Smooth muscle cell of the pulmonary artery (primary cell): ENCODE data around the gene BET1L. TPM values are rescaled to one million over a fixed set of nuclear protein-coding genes. Genes with fewer than 3 reads are reported as not detected.

ENCODE experiments used
- total RNA-seq: library from RNA; depleted of rRNA; stranded (reverse); fragments of >200 nt; gene quantifications from 2 replicates; pipeline ENCODE4 v1.2.3, GENCODE V29; 2014

Gene BET1L
- total RNA-seq: 34.9 and 44.1 TPM in 2 replicates

GRCh38 chr11:207208-207862 lies at the start of gene BET1L, which contains the start of gene RIC8A:
TSS of gene BET1L (minus strand) at chr11:207399. CDS start at chr11:207321, 78 bp downstream.
TSS of gene RIC8A (plus strand) at chr11:207708. CDS start at chr11:208855, 1,147 bp downstream.

GRCh38 chr11:236774-237767 lies 29.9 kb upstream of the BET1L start, which contains the start of gene PSMD13:
TSS of gene PSMD13 (plus strand) at chr11:236976. CDS start at chr11:237050, 74 bp downstream.

DNA sequence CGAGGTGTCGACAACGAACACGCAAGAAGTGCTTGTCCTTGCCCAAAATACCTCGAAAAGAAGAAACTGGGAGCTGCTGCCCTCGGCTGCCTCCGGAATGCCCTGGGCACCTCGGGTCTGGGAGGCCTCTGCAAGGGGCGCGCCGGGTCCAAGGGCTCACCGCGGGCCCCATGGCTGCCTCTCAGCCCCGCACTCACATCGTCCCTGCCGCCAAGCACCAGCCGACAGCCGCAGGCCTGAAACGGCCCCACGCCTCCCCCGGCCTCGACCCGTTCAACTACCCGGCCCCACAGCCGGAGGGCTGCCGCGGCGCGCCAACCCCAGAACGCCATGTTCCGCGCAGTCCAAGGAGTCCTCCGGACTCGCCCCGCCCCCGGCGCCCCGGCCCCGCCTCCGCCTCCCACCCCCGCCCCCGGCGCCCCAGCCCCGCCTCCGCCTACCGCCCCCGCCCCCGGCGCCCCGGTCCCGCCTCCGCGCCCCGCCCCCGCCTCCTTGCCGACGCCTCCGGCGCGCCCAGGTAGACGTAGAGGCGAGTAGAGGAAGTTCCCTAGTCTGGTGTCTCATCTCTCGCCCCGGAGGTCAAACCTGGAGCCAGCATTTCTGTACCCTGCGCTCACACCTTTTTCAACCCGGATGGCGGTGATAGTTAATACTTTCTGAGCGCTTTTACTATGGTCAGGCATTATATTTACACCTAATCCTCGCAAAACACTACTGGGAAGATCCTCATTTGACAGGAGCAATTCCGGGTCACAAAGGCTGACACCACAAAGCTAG lies 29.0 kb upstream of the BET1L start, which contains the start of gene SIRT3:
Gene SIRT3, minus strand, starts transcription at position 346 of the 777 bp plus-strand sequence. Its CDS starts 14 bp downstream, at position 332.

GRCh38 chr11:192674-193128 lies 14.5 kb downstream of the BET1L start, which contains the start of gene SCGB1C1:
TSS of gene SCGB1C1 (plus strand) at chr11:193078. CDS start at chr11:193100, 22 bp downstream.

Other genes starting within 250 kb of the BET1L start
- not detected in 2 replicates for gene SCGB1C1, start 14.3 kb downstream of the BET1L start, total RNA-seq
- 194 and 250 TPM in 2 replicates for gene RIC8A, start 309 bp upstream of the BET1L start, total RNA-seq
- gene SIRT3, start 28.9 kb upstream of the BET1L start, total RNA-seq: 10.2 and 11.1 TPM in 2 replicates
- gene PSMD13, start 29.6 kb upstream of the BET1L start, total RNA-seq: 79.2 and 90.0 TPM in 2 replicates
- not detected in 2 replicates for gene NLRP6, start 71.0 kb upstream of the BET1L start, total RNA-seq
- gene PGGHG, start 81.7 kb upstream of the BET1L start, total RNA-seq: 14.9 and 25.8 TPM in 2 replicates
- not detected in 2 replicates for gene IFITM5, start 92.1 kb upstream of the BET1L start, total RNA-seq
- gene IFITM2, start 100.4 kb upstream of the BET1L start, total RNA-seq: 148 and 188 TPM in 2 replicates
- gene IFITM1, start 106.6 kb upstream of the BET1L start, total RNA-seq: 31.5 and 106 TPM in 2 replicates
- gene IFITM3, start 113.5 kb upstream of the BET1L start, total RNA-seq: 135 and 137 TPM in 2 replicates
- 2.2 and 11.6 TPM in 2 replicates for gene B4GALNT4, start 162.1 kb upstream of the BET1L start, total RNA-seq
- gene PKP3, start 186.8 kb upstream of the BET1L start, total RNA-seq: 0.56 and 0.65 TPM in 2 replicates
- 11.1 and 14.8 TPM in 2 replicates for gene SIGIRR, start 207.6 kb upstream of the BET1L start, total RNA-seq
- not detected in 2 replicates for gene ANO9, start 234.6 kb upstream of the BET1L start, total RNA-seq
- gene PTDSS2, start 242.9 kb upstream of the BET1L start, total RNA-seq: 30.7 and 49.7 TPM in 2 replicates